Gastroesophageal sphincter (tissue), 3 donors: ENCODE results near the gene PSRC1.

Experiments used
- POLR2A ChIP-seq, 2 donors: fragments of 450-650 bp; IDR thresholded peaks; one replicate each; pipeline ENCODE4 v1.6.1; 2017; ENCODE audit warnings: antibody characterized with exemption in 2 of 2, mild to moderate bottlenecking in 2 of 2, moderate library complexity in 1 of 2
- TF ChIP-seq, protein P1 (sequence below), 4 experiments: fragments of 200-600 bp in 2 of 4; fragments of 450-650 bp in 2 of 4; sonication (generic) in 1 of 4; IDR thresholded peaks; one replicate each; pipeline ENCODE4 v1.5.1; 2017 to 2019; ENCODE audit warnings: antibody characterized with exemption in 4 of 4, mild to moderate bottlenecking in 2 of 4, moderate library complexity in 2 of 4

DNA sequence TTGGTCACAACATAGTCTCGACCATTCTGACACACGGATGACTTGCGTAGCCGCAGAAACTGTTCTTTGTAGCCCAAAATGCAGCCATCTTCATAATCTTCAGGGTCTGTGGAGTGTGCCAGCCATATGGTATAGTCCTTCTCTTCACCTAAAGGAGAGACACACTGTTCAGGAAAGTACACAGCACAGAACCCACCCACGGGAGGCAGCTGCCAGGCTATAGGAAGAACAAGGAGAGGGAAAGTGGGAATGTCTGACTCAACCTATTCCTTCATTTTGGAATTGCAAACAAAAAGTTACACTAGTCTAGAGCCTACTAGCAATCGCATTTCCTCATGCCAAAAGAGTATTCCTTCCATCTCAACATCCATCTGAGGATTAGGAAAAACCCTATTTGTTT lies 40.0 kb upstream of the PSRC1 start:
- TF ChIP-seq, protein P1, sequence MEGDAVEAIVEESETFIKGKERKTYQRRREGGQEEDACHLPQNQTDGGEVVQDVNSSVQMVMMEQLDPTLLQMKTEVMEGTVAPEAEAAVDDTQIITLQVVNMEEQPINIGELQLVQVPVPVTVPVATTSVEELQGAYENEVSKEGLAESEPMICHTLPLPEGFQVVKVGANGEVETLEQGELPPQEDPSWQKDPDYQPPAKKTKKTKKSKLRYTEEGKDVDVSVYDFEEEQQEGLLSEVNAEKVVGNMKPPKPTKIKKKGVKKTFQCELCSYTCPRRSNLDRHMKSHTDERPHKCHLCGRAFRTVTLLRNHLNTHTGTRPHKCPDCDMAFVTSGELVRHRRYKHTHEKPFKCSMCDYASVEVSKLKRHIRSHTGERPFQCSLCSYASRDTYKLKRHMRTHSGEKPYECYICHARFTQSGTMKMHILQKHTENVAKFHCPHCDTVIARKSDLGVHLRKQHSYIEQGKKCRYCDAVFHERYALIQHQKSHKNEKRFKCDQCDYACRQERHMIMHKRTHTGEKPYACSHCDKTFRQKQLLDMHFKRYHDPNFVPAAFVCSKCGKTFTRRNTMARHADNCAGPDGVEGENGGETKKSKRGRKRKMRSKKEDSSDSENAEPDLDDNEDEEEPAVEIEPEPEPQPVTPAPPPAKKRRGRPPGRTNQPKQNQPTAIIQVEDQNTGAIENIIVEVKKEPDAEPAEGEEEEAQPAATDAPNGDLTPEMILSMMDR (IDR thresholded peaks at IDR 0.05), result no peak
- no peak for TF ChIP-seq POLR2A (IDR thresholded peaks at IDR 0.05)
